ENCODE results near the gene GSTA1. TPM values are rescaled to one million over a fixed set of nuclear protein-coding genes. Genes with fewer than 3 reads are reported as not detected.
"Not testable (repeated sequence)": the region's sequence is repeated elsewhere in the genome, so short reads cannot be mapped to it uniquely, and the experiment has no call there.

The GSTA1 gene
- polyA plus RNA-seq, 4 donors = 1.1 to 2.4 (median 1.9) TPM

- not testable (repeated sequence) for DNase-seq (ENCODE audit: low read depth in 4 of 4, low spot score in 3 of 4)
Observed at GRCh38 chr6:52809777-52810176, 6.2 kb upstream of the GSTA1 start.

GRCh38 chr6:52808660-52809059 lies 5.0 kb upstream of the GSTA1 start:
- DNase-seq (ENCODE audit: low read depth in 4 of 4, low spot score in 3 of 4) = no peak

DNA sequence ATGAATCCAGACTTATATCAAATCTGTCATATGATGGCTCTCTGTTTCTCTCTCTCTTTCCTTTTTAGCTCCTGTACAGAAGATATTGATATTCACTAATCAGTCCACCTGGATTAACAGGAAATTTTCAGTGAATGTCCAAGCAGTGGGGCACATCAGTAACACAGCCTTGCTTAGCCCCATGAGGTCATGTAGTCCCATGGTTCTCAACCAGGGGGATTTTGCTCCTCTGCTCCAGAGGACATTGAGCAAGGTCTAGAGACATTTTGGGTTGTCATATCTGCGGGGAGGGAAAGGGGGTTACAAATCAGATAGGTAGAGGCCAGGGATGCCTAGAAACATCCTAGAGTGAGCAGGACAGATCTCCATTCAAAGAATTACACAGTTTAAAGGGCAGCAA lies 810 bp downstream of the GSTA1 start:
- no peak for DNase-seq (ENCODE audit: low read depth in 4 of 4, low spot score in 3 of 4)

- DNase-seq (ENCODE audit: low read depth in 4 of 4, low spot score in 3 of 4) = no peak
Observed at GRCh38 chr6:52801188-52801841, 2.3 kb downstream of the GSTA1 start.

- not testable (repeated sequence) for DNase-seq (ENCODE audit: low read depth in 4 of 4, low spot score in 3 of 4)
Observed at GRCh38 chr6:52799272-52799671, 4.3 kb downstream of the GSTA1 start.

DNA sequence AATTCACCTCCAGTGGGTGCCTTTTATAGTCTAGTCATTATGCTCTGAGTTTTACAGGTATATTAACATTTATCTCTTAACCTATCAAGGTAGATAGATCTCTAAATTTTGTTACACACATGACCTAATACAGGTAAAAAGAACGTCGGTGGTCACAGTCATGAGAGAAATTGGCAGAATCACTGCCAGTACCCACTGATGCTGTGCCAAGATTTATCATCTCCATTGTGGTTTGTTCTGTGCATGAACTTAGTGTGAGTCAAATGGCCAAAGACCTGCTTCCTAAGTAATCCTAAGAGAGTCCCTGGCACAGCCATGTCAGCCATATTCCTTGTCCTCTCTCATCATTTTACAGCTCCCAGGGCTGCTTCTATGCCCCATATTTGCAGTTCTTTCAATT lies 9.2 kb downstream of the GSTA1 start:
- DNase-seq (ENCODE audit: low read depth in 4 of 4, low spot score in 3 of 4) = not testable (repeated sequence)

- no peak for DNase-seq (ENCODE audit: low read depth in 4 of 4, low spot score in 3 of 4)
Observed at GRCh38 chr6:52790861-52791260, 12.8 kb downstream of the GSTA1 start.

DNA sequence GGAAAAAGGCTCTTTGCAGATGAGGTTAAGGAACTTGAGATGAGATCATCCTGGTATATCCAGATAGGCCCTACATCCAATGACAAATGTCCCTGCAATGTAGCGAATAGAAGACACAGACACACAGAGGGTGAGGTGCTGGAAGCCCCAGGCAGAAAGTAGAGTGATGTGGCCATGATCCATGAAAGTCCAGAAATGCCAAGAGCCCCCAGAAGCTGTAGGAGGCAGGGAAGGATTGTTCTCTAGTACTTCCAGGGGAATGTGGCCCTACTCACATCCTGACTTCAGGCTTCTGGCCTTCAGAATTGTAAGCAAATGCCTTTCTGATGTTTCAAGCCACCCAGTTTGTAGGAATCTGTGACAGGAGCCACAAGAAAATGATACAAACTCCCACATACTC lies 14.0 kb downstream of the GSTA1 start:
- DNase-seq (ENCODE audit: low read depth in 4 of 4, low spot score in 3 of 4) = peak in 3 of 4 donors; percentile 1 to 27 (median 26)

GRCh38 chr6:52788478-52788877 lies 15.1 kb downstream of the GSTA1 start:
- peak; percentile 1 to 23 (median 14) for DNase-seq (ENCODE audit: low read depth in 4 of 4, low spot score in 3 of 4)

DNA sequence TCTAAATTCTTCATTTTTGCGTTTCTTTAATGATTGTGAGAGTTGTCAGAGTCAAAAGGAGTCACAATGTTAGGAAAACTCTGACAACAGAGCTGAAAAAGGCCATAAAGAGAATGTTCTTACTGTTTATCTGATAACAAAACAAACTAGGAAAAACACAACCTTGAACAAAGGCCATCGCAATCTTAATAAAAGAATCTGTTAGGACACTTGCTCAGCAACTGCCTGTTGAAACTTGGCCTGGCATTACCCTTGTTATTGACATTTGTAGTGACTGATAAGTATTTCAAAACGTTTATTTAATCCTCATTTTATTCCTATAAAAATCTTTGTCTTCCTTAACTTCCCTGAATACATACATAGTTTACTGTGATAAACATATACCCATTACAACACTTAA lies 15.7 kb downstream of the GSTA1 start:
- DNase-seq (ENCODE audit: low read depth in 4 of 4, low spot score in 3 of 4) = no peak

DNA sequence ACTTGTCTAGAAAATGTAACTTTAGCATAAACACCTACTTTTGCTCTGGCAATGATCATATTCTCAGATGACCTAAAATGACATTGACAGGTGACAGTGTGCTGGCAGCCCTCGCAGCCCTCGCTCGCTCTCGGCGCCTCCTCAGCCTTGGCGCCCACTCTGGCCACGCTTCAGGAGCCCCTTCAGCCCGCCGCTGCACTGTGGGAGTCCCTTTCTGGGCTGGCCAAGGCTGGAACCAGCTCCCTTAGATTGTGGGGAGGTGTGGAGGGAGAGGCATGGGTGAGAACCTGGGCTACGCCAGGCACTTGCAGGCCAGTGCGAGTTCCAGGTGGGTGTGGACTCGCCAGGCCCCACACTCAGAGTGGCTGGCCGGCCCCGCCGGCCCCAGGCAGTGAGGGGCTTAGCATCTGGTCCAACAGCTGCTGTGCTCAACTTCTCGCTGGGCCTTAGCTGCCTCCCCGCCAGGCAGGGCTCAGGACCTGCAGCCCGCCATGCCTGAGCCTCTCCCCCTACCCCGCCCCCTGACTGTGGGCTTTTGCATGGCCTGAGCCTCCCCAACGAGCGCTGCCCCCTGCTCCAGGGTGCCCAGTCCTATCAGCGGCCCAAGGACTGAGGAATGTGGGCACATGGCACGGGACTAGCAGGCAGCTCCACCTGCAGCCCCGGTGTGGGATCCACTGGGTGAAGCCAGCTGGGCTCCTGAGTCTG lies 17.2 kb downstream of the GSTA1 start:
- DNase-seq (ENCODE audit: low read depth in 4 of 4, low spot score in 3 of 4) = no peak

GRCh38 chr6:52782696-52783274 lies 20.8 kb downstream of the GSTA1 start:
- DNase-seq (ENCODE audit: low read depth in 4 of 4, low spot score in 3 of 4) = not testable (repeated sequence)

DNA sequence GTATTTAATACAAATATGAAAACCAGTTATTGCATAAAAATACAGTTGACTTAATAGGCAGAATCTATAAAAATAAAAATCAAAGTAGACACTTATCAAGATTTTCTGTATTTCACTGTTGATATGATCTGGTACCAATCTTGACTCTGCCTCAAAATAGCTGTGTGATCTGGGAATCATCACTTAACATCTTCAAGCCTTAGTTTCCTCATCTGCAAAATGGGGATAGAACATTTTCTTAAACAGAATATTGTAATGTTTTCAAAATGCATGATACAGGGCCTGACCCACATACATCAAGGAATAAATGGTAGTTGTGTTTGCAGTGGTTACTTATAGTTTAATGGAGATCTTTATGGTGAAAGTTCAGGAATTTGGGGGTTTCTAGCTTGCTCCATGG lies 21.4 kb downstream of the GSTA1 start:
- DNase-seq (ENCODE audit: low read depth in 4 of 4, low spot score in 3 of 4) = not testable (repeated sequence)

GRCh38 chr6:52779237-52779636 lies 24.4 kb downstream of the GSTA1 start:
- DNase-seq (ENCODE audit: low read depth in 4 of 4, low spot score in 3 of 4) = no peak

DNA sequence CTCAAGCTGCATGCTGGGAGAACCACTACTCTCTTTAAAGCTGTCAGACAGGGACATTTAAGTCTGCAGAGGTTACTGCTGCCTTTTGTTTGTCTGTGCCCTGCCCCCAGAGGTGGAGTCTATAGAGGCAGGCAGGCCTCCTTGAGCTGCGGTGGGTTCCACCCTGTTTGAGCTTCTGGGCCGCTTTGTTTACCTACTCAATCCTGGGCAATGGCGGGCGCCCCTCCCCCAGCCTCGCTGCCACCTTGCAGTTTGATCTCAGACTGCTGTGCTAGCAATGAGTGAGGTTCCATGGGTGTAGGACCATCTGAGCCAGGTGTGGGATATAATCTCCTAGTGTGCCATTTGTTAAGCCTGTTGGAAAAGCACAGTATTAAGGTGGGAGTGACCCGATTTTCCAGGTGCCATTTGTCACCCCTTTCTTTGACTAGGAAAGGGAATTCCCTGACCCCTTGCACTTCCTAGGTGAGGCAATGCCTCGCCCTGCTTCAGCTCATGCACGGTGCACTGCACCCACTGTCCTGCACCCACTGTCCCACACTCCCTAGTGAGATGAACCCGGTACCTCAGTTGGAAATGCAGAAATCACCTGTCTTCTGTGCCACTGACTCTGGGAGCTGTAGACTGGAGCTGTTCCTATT lies 26.8 kb downstream of the GSTA1 start:
- DNase-seq (ENCODE audit: low read depth in 4 of 4, low spot score in 3 of 4) = not testable (repeated sequence)

DNA sequence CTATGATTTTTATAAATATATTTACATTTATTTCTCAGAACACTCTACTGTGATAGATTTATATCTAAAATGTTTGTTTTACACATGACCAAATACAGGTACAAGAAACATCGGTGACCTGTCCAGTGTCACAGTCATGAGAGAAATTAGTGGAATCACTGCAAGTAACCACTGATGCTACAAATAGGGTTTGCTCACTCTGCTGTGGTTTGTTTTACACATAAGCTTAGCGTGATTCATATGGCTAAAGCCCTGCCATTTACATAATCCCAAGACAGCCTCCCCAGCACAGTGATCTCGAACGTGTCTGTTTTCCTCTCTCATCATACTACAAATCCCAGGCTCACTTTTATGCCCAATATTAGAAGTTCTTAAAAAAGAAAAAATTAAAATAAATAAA lies 34.2 kb downstream of the GSTA1 start:
- not testable (repeated sequence) for DNase-seq (ENCODE audit: low read depth in 4 of 4, low spot score in 3 of 4)

DNA sequence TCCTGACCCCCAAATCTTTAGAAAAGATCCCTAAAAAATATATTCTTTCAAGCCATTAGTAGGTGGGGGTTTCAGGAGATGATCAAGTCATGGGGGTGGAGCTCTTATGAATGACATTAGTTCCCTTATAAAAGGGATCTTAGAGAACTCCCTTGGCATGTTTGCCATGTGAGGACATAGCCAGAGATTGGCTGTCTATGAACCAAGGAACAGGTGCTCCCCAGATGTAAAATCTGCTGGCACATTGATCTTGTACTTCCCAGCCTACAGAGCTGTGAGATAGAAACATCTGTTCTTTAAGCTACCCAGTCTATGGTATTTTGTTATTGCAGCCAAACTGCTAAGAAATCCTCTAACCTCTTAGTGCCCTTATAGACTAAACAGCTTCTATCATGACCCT lies 36.0 kb downstream of the GSTA1 start:
- not testable (repeated sequence) for DNase-seq (ENCODE audit: low read depth in 4 of 4, low spot score in 3 of 4)

DNA sequence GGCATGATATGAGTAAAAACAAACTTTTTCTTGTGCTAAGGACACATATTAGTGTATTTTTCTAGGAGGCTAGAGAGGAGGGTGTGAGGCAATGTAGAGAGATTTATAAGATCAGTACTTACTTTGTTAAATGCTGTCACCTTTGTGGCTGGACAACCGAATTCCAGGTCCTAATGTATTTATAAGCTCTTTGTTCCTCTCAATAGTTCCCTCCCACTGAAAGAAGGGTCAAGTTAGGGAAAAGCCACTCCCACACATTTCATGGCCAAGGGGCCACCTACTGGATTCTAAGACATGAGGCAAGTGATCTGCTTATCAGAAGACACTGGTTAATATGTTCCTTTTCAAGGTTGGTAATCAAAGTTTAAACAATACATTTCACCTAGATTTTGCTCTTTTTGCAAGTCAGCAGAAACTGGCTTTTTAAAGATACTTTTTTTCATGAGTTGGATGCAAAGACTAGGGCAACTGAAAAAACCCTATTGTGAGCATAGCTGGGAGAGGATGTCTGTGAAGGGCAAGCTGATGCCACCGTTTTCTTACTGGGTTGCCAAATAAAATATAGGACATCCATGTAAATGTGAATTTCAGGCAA lies 40.2 kb downstream of the GSTA1 start, which contains the start of gene GSTA2:
TSS of gene GSTA2 (minus strand) at position 154 of the 595 bp plus-strand sequence. CDS start 5,528 bp downstream, outside the sequence.
- DNase-seq (ENCODE audit: low read depth in 4 of 4, low spot score in 3 of 4) = not testable (repeated sequence)

DNA sequence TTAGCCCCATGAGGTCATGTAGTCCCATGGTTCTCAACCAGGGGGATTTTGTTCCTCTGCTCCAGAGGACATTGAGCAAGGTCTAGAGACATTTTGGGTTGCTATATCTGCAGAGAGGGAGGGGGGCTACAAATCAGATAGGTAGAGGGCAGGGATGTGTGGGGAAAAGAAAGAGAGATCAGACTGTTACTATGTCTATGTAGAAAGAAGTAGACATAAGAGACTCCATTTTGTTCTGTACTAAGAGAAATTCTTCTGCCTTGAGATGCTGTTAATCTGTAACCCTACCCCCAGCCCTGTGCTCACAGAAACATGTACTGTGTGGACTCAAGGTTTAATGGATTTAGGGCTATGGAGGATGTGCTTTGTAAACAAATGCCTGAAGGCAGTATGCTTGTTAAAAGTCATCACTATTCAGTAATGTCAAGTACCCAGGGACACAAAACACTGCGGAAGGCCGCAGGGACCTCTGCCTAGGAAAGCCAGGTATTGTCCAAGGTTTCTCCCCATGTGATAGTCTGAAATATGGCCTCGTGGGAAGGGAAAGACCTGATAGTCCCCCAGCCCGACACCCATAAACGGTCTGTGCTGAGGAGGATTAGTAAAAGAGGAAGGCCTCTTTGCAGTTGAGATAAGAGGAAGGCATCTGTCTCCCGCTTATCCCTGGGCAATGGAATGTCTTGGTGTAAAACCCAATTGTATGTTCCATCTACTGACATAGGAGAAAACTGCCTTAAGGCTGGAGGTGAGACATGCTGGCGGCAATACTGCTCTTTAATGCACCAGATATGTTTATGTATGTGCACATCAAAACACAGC lies 41.7 kb downstream of the GSTA1 start:
- DNase-seq (ENCODE audit: low read depth in 4 of 4, low spot score in 3 of 4) = not testable (repeated sequence)

All from right renal pelvis (tissue), 4 donors.